Activated CD8-positive, alpha-beta memory T cell treated with anti-CD3 and anti-CD28 coated beads for 24 hours (primary cell): ENCODE results near the gene TIGD2.
A peak's percentile ranks its signal among the peaks of the same experiment; 100 is the strongest.

Experiments
- DNase-seq: peaks from one replicate; pipeline ENCODE4 v3.0.0-alpha.2; 2020

Gene TIGD2

DNA sequence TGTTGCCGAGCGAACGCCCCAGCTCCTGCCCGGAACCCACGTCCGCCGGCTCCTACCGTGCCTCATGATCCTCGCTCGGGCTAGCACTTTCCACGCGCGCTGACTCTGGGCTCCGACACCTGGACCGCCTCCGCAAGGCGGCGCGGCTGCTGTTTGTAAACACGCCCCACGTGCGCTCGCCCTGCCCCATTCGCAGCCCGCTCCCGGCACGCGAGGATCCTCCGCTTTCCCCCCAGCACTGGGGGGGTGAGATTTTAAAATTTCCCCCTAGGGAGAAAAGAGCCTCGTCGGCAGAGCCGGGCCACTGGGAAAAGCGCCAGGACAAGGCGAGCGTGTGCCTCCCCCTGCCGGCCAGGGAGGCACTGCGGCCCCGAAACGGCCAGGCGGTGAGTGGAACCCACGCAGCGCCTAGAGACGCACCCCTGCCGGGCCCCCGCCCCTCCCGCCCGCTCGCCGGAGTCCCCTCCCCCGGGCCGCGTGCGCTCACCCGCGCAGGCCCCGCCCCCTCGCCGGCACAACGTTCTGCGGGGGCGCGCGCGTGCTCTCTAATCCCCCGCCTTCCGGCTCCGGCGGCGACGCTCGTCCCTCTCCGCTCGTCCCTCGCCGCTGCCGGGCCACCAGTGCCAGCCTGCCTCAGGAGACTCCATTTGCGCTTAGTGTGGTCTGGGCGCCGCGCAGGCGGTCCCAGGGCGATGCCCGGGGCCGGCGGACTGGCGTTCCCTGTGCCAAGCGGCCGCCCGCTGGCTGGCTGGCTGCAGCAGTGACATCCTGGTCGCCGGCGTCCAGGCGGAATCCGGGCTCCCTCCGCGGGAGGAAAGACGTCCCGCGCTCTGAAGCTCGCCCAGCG lies at the start of gene TIGD2:
TSS of gene TIGD2 (plus strand) at position 548 of the 847 bp plus-strand sequence. CDS start 1,442 bp downstream, outside the sequence.
- peak; percentile 92 for DNase-seq

DNA sequence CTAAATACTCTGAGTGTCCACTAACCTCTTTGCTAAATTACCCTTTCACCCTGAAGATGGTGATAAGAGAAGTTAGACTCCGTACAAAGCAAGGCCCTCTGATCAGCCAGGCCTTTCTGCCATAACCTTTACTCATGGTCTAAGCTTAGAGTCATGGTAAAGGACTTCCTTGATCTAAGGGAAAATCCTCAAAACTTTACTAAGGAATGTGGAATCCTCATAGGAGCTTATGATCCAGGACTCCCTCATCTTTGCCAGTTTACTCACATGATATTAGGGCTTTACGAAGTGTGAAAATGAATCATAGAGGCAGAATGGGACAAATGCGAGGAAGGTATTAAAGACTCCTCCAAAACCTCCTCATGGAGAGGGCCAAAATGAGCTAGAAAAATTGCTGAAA lies 46.5 kb upstream of the TIGD2 start:
- no peak for DNase-seq

DNA sequence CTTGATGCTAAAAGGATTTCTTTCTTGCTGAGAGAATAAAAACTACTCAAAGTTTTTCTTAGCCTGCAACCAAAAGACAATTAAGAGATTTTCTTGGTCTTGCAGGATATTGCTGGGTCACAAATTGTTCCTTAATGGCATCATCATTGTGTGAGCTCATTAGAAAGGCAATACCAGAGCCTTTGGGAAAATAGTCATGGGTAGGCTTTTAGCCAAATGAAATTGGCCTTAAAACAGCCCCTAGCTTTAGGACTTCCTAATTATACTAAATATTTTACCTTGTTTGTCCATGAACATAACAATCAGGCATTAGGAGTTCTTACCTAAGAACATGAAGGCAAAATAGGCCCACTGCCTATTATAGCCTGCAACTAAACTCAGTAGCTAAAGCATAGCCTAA lies 43.9 kb upstream of the TIGD2 start:
- no peak for DNase-seq

DNA sequence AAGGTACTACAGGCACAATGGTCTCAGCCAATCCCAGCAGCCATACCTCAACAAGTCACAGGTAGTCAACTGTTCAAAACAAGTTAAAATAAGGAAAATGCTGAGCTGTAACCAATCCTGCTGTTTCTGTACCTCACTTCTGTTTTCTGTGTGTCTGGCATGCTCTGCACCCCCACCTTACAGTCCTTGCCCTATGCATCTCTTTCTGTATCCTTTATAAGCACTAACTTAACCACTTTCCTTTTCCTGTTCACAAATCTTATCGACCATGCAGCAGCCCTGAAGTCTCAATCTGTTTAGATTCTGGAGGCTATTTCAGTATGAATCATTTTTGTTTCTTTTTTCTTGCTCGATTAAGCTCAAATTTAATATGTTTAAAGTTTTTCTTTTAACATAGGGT lies 41.9 kb upstream of the TIGD2 start:
- no peak for DNase-seq

DNA sequence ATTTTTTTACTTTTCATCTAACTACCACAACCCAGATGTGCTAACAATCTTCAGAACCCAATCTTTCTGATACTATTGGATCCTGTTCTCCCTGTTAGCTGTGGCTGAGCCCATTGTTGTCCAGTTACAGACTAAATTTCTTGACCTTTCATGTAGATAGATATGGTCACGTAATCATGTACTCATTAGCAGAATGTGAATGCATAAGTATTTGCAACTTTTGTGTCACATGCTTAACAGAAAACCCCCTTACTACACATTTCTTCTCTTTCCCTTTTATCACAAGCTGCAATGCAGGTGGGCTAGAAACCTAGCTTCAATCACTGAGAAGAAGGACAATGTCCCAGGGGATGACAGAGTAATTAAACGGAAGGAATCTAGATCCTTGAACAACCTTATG lies 41.3 kb upstream of the TIGD2 start:
- DNase-seq: no peak

DNA sequence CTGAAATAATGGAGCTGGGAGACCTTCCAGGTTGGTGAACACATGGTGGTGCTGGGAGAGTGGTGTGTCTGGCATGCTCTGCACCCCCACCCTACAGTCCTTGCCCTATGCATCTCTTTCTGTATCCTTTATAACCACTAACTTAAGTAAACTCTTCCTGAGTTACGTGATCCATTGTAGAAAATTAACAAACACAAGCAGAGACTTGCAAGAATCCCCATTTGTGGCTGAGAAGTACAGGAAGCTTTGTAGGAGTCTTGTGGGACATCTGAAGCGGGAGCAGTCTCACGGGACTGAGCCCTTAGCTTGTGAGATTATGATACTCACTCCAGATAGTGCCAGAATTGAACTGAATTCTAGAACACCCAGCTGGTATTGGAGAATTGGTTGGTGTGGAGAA lies 40.0 kb upstream of the TIGD2 start:
- no peak for DNase-seq

DNA sequence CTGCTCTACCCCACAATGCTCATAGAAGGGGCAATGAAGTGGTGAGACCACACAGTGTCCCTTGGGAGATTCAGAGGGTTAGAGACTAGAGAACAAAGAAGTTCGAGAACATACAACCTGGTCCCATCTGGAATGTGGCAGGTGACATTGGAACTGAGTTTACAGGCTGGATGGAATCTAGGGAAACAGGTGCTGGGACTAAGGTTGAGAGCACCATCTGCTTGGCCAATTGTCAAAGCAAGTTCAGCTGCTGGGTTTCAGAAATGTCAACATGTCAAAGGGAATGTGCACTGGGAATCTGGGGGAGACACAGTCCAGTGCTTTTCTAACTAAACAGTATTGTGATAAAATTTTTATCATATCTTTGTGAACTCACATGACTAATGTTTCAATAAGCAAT lies 38.4 kb upstream of the TIGD2 start:
- DNase-seq: no peak

DNA sequence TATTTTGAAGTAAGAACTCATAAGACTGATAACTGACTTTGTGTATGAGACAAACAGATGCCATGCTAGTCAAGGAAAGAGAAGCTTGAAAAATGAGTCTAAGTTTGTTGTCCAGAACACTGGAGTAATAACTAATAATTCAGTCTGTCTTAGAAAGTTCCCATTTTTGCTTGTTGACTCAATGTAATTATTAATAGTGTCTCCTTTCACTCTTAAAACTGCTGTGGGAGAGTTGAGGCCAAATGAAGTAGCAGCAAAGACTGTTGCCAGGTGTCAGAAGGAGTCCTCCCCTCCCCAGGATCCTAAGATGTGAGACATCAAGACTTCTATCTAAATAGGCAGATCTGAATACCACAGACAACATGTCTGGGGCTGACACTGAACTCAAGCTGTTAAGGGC lies 33.6 kb upstream of the TIGD2 start:
- DNase-seq: no peak

DNA sequence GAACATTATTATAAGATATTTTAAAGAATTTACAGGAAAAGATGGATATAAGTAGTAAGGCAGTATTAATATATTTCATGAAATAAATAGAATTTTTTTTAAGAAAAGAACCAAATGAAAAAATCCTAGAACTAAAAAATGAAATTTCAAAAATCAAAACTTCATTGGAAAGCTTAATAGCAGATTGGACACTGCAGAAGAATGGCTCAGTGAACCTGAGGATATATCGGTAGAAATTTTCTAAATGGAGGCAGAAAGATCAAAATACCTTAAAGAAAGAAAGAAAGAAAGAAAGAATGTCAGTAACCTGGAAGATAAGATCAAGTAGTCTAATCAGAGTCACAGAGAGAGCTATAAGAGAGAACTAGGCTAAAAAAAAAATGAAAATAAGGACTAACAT lies 33.0 kb upstream of the TIGD2 start:
- DNase-seq: no peak

DNA sequence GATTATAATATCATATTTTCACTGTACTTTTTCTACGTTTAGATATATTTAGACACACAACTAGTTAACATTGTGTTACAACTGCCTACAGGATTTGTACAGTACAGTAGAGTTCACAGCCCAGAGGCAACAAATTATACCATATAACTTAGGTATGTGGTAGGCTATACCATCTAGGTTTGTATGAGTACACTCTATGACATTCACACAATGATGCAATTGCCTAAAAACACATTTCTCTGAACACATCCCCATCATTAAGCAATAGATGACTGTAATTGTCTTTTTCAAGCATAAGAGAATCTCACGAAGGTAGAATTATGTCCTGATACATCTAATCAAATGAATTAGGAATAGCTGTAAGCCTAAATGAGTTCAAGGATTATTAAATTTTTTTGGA lies 12.3 kb upstream of the TIGD2 start:
- no peak for DNase-seq

DNA sequence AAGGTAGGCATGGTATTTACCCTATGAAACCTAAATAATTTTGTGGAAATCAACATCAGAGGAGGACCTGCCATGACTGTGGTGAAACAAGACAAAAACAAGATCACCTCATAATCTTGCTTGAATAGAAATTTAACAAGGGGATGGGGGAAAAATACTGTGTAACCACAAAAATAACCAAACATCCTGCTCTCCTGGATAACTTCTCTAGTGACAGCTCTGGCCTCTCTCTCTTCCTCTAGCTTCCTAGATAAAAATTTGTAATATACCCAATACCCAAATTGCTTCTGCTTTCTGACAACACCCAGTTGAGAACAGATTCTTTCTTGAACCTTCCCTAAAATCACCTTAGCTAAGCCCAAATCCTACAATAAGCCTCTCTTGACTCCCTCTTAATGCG lies 11.9 kb upstream of the TIGD2 start:
- no peak for DNase-seq

DNA sequence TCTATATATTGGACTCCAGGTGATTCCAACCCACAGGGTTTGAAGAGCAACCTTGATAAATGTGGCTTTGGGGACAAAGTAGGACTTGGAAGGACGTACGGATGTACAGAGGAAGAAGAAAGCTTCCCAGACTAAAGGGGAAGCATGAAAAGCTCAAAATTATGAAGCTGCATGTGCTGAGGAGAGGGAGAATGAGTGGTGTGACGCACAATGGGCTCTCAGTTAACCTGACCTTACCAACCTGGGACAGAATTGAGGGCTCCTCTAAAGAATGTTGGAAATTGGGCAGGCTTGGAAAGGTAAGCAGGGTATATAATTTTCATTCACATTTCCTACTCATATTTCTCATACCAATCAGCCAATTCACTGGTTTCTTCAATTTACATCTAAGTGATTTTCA lies 10.5 kb upstream of the TIGD2 start:
- DNase-seq: no peak

DNA sequence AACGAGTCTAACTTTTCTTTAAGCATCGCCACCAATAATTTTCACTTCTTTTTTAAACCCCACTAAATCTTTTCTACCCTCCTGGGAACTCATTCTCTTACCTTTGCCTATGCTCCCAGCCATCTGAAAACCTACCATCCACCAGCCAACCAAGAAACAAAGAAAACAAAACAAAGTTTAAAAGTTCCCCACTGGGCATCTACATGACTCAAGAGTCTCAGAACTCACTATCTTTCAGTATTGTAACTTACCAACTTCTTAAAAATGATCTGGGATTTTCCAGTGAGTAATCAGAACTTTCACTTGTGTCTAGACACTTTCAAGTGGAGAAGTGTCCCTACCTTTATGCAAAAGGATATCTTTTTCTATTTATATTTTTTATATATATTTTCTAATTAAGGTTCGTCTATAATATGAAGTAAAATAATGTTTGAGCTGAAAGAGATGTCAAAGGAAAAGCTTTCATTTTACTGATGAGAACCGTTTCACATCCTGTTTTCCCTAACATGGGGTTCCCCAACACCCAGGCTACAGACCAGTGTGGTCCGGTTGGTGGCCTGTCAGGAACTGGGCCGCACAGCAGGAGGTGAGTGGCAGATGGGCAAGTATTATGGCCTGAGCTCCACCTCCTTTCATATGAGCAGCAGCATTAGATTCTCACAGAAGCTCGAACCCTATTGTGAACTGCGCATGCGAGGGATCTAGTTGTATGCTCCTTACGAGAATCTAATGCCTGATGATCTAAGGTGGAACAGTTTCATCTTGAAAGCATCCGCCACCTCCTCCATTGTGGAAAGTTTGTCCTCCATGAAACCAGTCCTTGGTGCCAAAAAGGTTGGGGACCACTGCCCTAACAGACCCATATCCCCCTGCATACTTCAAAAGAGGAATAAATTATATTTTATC lies 9.8 kb upstream of the TIGD2 start:
- DNase-seq: no peak

DNA sequence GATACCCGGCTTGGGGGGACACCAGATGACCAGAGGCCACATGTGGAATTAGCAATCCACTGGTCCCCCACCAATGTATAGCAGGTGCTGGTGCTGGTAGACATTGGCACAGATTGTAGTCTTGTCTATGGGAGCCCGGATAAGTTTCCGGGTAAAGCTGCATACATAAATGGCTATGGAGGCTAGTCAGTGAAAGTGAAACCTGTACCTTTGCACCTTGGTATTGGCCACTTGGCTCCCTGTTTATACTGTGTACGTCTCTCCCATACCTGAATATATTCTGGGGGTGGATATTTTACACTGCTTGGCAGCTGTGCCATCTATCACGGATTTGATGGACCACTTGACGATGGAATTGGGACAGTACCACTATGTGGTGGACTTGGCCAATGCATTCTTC lies 5.6 kb upstream of the TIGD2 start:
- DNase-seq: no peak

DNA sequence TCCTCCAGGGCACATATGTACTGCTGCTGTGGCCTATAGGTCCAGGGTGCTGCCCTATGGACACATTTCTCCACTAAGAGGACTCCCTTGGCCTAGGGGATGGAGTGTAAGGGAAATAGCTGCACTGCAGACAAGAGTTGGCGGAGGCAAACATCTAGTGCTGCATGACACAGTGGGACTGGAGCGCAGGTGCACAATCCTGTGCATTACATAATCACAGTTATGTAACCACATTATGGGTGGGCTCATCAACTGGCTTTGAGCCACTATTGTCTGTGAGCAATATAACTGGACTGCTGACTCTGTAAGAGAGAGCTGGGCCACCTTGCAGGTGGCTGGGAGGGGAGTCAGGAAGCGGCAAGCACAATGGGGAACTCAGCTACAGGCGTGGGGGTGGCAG lies 3.2 kb upstream of the TIGD2 start:
- DNase-seq: no peak

DNA sequence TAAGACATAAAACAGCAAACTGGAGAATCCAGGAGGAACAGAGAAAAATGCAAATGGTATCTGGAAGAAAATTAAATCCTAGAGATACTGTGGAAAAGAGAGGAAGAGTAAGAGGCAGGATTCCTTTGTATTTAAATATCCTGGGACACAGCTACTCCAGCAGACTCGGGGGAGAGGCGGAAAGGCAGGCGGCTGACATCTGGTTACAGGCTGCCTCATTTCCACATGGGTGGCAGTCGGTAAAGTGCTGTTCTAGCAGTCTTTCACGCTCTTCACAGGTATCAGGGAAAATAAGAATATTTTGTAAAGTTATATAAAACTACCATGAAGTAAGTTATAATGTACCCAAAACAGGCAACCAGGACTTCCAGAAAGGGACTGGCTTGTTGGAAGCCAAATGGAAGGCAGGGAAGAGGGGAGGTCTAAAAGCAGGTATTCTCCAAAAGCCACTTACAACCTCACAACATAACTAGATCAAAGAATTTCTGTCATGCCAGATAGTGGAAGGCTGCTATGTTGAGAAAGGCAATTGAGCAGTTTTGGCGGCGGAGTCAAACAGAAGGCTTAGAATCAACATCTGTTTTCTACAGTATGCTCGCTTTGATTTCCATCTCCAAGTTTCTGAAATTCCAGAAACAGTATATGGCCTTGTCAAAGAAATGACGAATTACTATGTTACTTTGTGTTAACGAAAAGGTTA lies 1.3 kb upstream of the TIGD2 start:
- DNase-seq: no peak

DNA sequence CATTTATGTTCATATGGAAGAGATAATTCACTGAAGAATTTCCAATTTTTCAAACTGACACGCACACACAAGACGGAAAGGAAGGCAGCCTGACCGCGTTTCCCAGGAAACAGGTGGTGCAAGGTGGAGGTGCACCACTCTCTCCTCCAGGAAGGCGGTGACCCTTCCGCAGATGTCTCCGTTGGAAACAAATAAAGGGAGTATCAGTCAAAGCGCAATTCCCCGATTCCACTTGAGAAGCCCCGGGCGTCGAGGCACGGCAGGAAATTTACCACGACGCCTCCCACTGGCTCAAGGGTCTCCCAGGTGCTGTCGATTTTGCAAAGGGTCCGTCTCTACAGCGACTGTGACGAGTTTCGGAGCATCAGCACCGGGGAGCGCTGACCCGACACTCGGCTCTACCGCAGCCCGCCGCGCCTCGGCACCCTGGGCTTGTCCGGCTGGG lies 770 bp upstream of the TIGD2 start:
- DNase-seq: no peak

DNA sequence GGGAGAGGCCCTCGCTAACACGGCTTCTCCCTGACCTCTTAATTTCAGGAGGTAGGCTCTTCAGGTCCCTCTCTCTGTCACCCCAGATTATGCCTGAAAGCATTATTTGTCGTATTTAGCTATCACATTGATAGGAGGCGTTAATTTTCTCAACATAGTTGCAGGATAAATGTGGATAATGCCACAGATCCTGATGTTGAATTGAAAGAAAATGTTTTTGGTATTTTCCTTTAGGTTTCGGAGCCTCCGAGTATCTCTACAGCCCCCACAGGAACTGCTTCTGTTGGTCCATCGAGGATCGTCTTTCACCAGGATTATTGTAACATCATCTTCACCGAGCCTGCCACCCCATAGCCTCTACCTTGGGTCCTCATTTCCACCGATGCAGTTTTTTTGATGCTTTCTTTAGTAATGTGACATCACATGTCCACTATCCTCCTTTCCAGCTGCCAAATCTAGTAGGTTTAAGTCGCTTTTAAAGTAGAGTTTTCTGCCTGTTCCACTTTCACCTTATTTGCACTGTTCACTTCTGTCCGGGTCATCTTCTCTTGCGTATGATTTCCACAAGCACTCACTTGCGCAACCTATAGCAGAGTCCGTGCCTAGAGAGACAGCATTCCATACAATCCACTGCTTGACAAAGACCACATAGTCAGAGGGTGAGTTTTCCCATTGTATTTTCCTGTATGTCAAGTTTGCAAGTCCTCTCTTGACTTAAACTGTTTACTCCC lies 665 bp downstream of the TIGD2 start:
- DNase-seq: no peak

DNA sequence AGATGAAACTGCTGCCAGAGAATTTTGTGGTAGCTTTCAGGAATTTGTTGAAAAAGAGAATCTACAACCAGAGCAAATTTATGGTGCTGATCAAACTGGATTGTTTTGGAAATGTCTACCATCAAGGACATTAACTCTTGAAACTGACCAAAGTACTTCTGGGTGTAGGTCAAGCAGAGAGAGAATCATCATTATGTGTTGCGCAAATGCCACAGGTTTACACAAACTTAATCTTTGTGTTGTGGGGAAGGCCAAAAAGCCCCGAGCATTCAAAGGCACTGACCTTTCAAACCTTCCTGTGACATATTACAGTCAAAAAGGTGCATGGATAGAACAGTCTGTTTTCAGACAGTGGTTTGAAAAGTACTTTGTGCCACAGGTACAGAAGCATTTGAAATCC lies 2.1 kb downstream of the TIGD2 start:
- DNase-seq: no peak

DNA sequence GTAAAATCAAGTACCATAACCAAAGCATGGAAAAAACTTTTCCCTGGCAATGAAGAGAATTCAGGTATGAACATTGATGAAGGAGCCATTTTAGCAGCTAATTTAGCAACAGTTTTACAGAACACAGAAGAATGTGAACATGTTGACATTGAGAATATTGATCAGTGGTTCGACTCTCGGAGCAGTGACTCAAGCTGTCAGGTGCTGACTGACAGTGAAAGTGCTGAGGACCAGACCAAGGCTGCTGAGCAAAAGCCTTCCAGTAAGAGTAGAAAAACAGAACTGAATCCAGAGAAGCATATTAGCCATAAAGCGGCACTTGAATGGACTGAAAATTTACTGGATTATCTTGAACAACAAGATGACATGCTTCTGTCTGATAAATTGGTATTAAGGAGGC lies 2.8 kb downstream of the TIGD2 start:
- DNase-seq: no peak

DNA sequence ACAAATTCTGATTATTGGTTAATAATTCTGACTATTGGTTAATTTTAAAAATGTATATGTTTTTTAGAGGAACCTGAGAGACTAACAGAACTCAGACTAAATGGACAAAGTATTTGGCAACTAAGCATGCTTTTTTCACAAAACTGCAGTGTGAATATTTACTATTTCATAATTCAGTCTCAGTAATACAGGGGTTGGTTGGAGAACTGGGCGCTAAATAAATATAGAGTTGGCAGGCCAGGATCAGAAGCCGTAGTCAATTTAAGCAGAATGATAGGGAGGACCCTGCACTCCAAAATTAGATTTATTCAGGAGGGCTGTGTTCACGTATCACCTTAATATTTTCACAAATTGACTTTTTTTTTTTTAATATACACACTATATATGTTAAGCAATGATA lies 5.8 kb downstream of the TIGD2 start:
- DNase-seq: no peak

DNA sequence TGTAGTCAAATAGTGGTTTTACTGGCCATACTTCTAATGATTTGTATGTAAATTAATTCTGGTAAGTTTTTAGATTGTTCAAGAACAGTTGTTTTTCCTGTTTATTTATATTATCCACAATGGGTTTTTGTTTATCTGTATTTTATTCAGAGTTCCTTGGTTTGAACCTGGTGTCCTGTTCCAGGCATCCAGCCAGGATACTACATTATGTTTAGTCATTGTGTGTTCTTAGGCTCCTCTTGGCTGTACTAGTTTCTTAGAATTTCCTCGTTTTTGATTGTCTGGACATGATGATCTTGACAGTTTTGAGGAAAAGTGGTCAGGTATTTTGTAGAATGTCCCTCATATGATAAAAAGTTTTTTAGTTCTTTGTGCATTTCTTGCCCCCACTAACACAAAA lies 7.8 kb downstream of the TIGD2 start:
- DNase-seq: no peak

DNA sequence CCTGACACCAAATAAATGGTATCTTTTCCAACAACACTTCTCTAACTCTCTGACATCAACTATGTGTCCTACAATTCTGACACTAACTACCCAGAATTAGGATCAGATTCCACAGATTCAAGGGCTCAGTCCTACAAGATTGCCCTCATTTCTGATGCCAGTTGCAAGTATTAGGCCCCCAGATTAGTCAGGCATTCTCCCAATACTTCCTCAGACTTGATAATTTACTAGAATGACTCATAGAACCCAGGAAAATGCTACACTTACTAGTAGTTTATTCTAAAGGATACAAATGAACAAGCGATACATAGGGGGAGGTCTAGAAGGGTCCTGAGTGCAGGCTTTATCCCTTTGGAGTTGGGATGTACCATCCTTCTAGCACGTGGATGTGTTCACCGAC lies 8.5 kb downstream of the TIGD2 start:
- no peak for DNase-seq
